Psoas muscle (tissue), 8 donors: Measurements from ENCODE around the gene LAMP5. TPM values are rescaled to one million over a fixed set of nuclear protein-coding genes. Genes with fewer than 3 reads are reported as not detected.

Source experiments
- ATAC-seq, 4 donors: fragments of 200-7000 bp; cut with Tn5 transposase; one replicate each; pipeline ENCODE4 v1.9.1; 2020; ENCODE audit warnings: moderate library complexity in 3 of 4, mild to moderate bottlenecking in 2 of 4
- DNase-seq, 2 donors: peaks; one replicate each; pipeline ENCODE4 v3.0.0-alpha.2; 2020
- H3K27ac ChIP-seq: fragments of 200-600 bp; one replicate; pipeline ENCODE4 v1.8.0; 2022
- H3K27me3 ChIP-seq, 3 donors: fragments of 200-600 bp in 1 of 3; one replicate each; pipeline versions ENCODE4 v1.6.1 to v1.8.0; 2013 to 2022; ENCODE audit warnings: low read length in 2 of 3, mild to moderate bottlenecking in 2 of 3, moderate library complexity in 1 of 3; ENCODE audit not compliant: insufficient read depth in 3 of 3
- H3K36me3 ChIP-seq, 2 donors: fragments of 200-600 bp in 1 of 2; one replicate each; pipeline versions ENCODE4 v1.6.1 to v1.8.0; 2013 to 2022; ENCODE audit warnings: low read depth in 1 of 2, mild to moderate bottlenecking in 1 of 2, moderate library complexity in 1 of 2; ENCODE audit not compliant: insufficient read depth in 1 of 2
- H3K4me1 ChIP-seq: fragments of 200-600 bp; one replicate; pipeline ENCODE4 v1.8.0; 2022
- H3K4me3 ChIP-seq: fragments of 200-600 bp; one replicate; pipeline ENCODE4 v1.8.0; 2022; ENCODE audit warnings: mild to moderate bottlenecking
- H3K9me3 ChIP-seq: fragments of 200-600 bp; one replicate; pipeline ENCODE4 v1.8.0; 2022
- WGBS, 3 donors: extraction: QIAGEN DNeasy Blood & Tissue Kit; methylation state at CpG; one replicate each; pipeline versions ENCODE4 v1.1.6 to v1.1.7; 2013; 5-methylcytosine and 5-hydroxymethylcytosine counted together
- intact Hi-C, 2 donors: fragments of 100-400 bp; cut with DNase I; formaldehyde crosslinking; loops; one replicate each; pipeline versions ENCODE4 v1.11.0 to v1.14.2; 2022
- polyA plus RNA-seq, 3 donors: library from polyadenylated mRNA; stranded (reverse); fragments of 200-250 nt; gene quantifications; one replicate each; pipeline ENCODE4 v1.2.3, GENCODE V29; 2013
- total RNA-seq, 4 donors: library from RNA; stranded (reverse); fragmentation: NEBNext Ultra II Directional in 2 of 4; extraction: Animal tissue kit (Norgen Biotek cat#: 25700) in 2 of 4; gene quantifications; one replicate each; pipeline versions ENCODE4 v1.2.1 to v1.2.4, GENCODE V29; 2021 to 2023
- TF ChIP-seq, protein P1 (sequence below): fragments of 200-600 bp; IDR thresholded peaks from one replicate; pipeline ENCODE4 v1.8.0; 2022; ENCODE audit warnings: antibody characterized with exemption
- donor health status: healthy with polysubstance abuse.
- donor health status: DM: no; HTN: no; CAD: no; lungs with moderate emphysema.
- donor health status: Bipolar disorder and iron deficiency.
- donor health status: healthy.
- donor health status: DM: yes; HTN: yes; CAD: no.
- donor health status: DM: no; HTN: no; CAD: no.
- donor health status: DM: no; HTN: no; CAD: no.
- donor health status: DM: yes; HTN: yes; CAD: no.

Gene LAMP5
- total and polyA plus RNA-seq, 7 donors = 0.01 TPM; not detected in 6

DNA sequence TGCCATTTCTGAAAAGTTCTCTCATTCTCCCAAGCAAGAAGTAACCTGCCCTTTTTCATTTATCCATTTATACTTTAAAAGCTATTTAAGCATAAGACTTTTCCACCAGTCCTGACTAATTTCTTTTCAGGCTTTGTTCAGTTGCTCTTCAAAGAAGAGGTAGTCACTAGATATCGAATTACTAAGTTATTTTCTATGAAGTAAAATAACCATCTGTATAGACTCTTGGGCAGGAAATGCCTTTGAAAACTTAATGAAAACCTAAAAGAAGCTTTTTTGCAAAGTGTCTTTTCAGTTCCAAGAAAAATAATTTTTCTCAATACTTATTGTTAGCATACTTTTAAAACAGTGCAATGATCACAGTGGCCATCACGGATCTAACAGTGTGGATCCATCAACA, 31.3 kb upstream of the LAMP5 start:
- no peak for ATAC-seq
- Histone ChIP-seq H3K27me3 (no peaks in the 10 kb centered on the region), H3K4me3 (no peak overlapping the region), H3K9me3 (no peaks in the 10 kb centered on the region), H3K36me3 (no peaks in the 10 kb centered on the region), H3K4me1 (no peaks in the 10 kb centered on the region), H3K27ac (no peak overlapping the region)
- TF ChIP-seq, protein P1, sequence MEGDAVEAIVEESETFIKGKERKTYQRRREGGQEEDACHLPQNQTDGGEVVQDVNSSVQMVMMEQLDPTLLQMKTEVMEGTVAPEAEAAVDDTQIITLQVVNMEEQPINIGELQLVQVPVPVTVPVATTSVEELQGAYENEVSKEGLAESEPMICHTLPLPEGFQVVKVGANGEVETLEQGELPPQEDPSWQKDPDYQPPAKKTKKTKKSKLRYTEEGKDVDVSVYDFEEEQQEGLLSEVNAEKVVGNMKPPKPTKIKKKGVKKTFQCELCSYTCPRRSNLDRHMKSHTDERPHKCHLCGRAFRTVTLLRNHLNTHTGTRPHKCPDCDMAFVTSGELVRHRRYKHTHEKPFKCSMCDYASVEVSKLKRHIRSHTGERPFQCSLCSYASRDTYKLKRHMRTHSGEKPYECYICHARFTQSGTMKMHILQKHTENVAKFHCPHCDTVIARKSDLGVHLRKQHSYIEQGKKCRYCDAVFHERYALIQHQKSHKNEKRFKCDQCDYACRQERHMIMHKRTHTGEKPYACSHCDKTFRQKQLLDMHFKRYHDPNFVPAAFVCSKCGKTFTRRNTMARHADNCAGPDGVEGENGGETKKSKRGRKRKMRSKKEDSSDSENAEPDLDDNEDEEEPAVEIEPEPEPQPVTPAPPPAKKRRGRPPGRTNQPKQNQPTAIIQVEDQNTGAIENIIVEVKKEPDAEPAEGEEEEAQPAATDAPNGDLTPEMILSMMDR = no peak
- 83 to 84% (median 84%) methylated on average over 2 of the region's 2 CpGs for WGBS, 3 donors
- intact Hi-C loops = no loop called here
- DNase-seq = no peak

DNA sequence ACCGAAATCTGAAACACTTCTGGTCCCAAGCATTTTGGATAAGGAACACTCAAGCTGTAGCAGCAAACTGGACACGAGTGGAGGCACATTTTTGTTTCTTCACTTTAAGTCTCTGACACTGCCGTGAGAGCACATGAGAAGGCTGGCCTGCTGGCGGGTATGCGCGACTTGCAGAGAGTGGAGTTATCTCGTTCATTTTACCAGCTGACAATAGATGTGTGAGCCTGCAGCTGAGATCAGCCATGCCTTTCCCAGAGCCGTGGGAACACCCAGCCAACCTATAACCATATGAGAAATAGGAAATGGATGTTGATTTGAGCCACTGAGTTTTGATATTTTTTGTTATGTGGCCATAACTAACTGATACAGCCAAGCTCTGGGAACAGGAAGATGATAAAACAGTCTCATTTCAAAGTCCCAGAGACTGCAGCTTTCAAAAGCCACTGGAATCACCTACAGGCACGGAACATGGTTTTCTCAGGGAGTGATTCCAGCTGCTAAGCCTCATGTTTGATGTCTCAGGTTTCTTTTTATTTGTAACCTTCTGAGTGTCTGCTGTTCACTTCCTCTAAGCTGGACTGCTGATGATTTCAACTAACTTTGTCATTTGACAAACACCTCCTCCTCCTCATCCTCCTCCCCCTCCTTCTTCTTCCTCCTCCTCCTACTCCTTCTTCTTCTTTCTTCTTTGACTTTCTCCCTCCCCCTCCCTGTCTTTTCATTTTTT, 28.6 kb upstream of the LAMP5 start:
- Histone ChIP-seq H3K27ac (no peak overlapping the region), H3K9me3 (no peaks in the 10 kb centered on the region), H3K27me3 (no peaks in the 10 kb centered on the region), H3K4me1 (no peaks in the 10 kb centered on the region), H3K4me3 (no peak overlapping the region), H3K36me3 (no peaks in the 10 kb centered on the region)
- TF ChIP-seq, protein P1 = no peak
- ATAC-seq = no peak
- WGBS, 3 donors = 69 to 73% (median 69%) methylated on average over 9 of the region's 9 CpGs
- intact Hi-C loops = no loop called here
- DNase-seq = no peak

DNA sequence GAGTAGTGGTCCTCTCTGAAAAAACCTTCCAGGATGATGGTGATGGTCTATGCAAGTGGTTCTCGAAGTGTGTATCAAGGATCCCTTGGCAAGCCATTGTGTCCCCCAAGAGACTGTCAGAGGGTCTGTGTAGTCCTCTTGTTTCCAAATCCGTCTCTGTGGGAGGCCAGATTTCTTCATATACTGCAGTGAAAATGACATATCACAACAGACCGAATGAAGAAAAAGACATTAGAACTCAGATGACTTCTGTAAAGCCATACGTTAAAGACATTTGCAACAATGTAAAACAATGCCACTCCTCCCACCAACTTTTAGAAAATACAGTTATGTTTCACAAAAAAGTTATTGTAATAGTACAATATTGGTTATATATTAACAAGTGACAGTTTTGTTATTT, 27.2 kb upstream of the LAMP5 start:
- ATAC-seq = no peak
- Histone ChIP-seq H3K27ac (no peak overlapping the region), H3K4me1 (no peaks in the 10 kb centered on the region), H3K36me3 (no peaks in the 10 kb centered on the region), H3K9me3 (no peaks in the 10 kb centered on the region), H3K4me3 (no peak overlapping the region), H3K27me3 (no peaks in the 10 kb centered on the region)
- intact Hi-C loops = no loop called here
- DNase-seq = no peak
- WGBS, 3 donors = 80 to 81% (median 81%) methylated on average over 4 of the region's 4 CpGs
- TF ChIP-seq, protein P1 = no peak

DNA sequence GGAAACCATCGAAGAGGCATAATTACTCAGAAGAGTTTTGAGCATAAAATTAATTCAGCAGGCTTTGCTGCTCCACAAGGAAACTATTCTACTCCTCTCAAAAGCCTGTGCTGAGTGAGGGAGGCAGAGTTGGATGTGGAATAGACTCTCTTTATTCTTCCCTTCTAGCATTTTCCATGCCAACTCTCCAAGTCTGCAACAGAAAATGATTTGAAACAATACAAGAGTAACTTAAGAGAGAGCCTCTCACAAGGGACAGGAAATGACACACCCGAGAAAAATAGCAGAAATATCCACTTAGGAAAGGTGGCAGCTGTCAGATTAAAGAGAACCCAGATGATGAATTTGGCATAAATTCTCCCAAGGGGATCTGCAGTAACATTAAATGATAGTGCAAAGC, 26.3 kb upstream of the LAMP5 start:
- Histone ChIP-seq H3K4me3 (no peak overlapping the region), H3K9me3 (no peaks in the 10 kb centered on the region), H3K27me3 (no peaks in the 10 kb centered on the region), H3K36me3 (no peaks in the 10 kb centered on the region), H3K4me1 (no peaks in the 10 kb centered on the region), H3K27ac (no peak overlapping the region)
- intact Hi-C loops = no loop called here
- 14 to 37% (median 24%) methylated on average over 2 of the region's 2 CpGs for WGBS, 3 donors
- TF ChIP-seq, protein P1 = no peak
- DNase-seq (no peak), ATAC-seq (no peak)

DNA sequence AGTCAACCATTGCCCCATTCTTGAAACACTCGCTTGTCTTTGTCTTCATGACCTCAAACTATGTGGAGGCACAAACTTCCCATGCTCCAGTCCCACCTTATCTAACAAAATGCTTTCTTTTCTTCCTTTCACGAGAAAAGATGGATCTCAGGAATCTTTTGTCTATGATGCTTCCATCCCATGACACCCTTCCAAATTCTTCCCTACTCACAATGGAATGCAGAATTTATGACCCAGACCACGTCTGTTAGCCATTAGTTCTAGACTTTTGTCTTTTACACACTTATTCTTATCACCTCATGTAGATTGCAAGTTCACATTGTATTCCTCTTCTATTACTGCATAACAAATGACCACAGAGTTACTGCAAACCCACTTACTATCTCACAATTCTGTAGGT, 24.2 kb upstream of the LAMP5 start:
- H3K9me3 ChIP-seq = no peaks in the 10 kb centered on the region
- H3K27ac ChIP-seq = no peak overlapping the region
- intact Hi-C loops = no loop called here
- DNase-seq = no peak
- no peaks in the 10 kb centered on the region for H3K27me3 ChIP-seq
- TF ChIP-seq, protein P1 = no peak
- no peak overlapping the region for H3K4me3 ChIP-seq
- 63 to 70% (median 70%) methylated on average over 3 of the region's 3 CpGs for WGBS, 3 donors
- ATAC-seq = no peak
- H3K4me1 ChIP-seq = no peaks in the 10 kb centered on the region
- no peaks in the 10 kb centered on the region for H3K36me3 ChIP-seq
